IPS-20b (cell line): ENCODE data around the gene DPEP1.
"Not testable (repeated sequence)": the region's sequence is repeated elsewhere in the genome, so short reads cannot be mapped to it uniquely, and the experiment has no call there.

ENCODE experiments used
- H3K27ac ChIP-seq: one replicate; pipeline ENCODE4 v1.5.1; 2013; ENCODE audit warnings: low read length
- H3K27me3 ChIP-seq: 2 replicates; pipeline ENCODE4 v1.6.1; 2013; ENCODE audit warnings: mild to moderate bottlenecking, low read length, inconsistent platforms; ENCODE audit not compliant: insufficient read depth
- H3K36me3 ChIP-seq: 2 replicates; pipeline ENCODE4 v1.6.1; 2013; ENCODE audit warnings: low read depth, mild to moderate bottlenecking, inconsistent platforms, low read length, moderate library complexity; ENCODE audit not compliant: insufficient read depth
- H3K4me1 ChIP-seq: 2 replicates; pipeline ENCODE4 v1.6.1; 2013; ENCODE audit warnings: mild to moderate bottlenecking, control low read depth, inconsistent platforms, low read length, moderate library complexity; ENCODE audit not compliant: insufficient read depth
- H3K4me3 ChIP-seq: 2 replicates; pipeline ENCODE4 v1.5.1; 2013; ENCODE audit warnings: mild to moderate bottlenecking, low read length, inconsistent platforms
- H3K9ac ChIP-seq: 2 replicates; pipeline ENCODE4 v1.6.1; 2013; ENCODE audit warnings: low read depth, mild to moderate bottlenecking, inconsistent platforms, low read length, moderate library complexity
- H3K9me3 ChIP-seq: 2 replicates; pipeline ENCODE4 v1.6.1; 2013; ENCODE audit warnings: mild to moderate bottlenecking, low read depth, low read length, inconsistent platforms; ENCODE audit not compliant: insufficient read depth

DPEP1 gene

DNA sequence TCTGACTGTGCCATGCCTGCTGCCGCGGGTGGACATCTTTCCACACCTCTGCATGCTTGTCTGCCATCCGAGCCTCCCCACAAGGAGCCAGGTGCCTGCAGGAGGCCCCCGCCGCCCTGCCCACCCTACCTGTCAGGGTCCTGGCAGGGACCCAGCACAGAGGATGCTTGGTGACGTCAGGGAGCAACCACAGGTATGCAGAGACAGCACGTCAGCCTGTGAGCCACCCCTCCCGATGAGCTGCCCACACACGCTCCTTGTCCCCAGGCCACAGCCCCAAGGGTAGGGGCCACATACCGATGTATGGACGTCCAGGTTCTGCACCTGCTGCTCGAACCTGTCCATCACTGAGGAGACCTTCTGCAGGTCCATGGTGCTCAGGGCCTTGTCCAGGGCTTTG lies 33.5 kb downstream of the DPEP1 start:
- Histone ChIP-seq H3K9me3 (no peaks in the 10 kb centered on the region), H3K36me3 (peaks cover 33% of the 10 kb centered on the region), H3K27ac (no peak overlapping the region), H3K4me1 (no peaks in the 10 kb centered on the region), H3K9ac (no peak overlapping the region), H3K27me3 (no peaks in the 10 kb centered on the region), H3K4me3 (no peak overlapping the region)

DNA sequence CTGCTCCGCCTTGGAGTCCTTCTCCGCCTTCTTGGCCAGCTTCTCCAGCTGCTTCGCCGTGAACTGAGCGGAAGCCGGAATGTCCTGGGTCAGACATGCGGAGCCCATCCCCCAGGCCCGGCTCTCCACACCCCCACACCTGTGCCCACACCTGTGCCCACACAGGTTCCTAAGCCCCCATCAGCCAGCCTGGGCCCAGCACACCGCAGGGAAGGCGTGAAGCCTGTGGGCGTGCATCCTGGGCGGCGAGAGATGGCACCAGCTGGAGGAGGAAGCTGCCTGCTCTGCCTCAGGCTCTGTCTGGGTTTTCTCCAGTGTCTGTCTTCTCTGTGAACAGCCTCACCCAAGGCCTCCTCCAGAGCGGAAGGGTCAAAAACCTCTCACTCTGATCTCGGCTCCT lies 38.1 kb downstream of the DPEP1 start:
- H3K27ac ChIP-seq = no peak overlapping the region

DNA sequence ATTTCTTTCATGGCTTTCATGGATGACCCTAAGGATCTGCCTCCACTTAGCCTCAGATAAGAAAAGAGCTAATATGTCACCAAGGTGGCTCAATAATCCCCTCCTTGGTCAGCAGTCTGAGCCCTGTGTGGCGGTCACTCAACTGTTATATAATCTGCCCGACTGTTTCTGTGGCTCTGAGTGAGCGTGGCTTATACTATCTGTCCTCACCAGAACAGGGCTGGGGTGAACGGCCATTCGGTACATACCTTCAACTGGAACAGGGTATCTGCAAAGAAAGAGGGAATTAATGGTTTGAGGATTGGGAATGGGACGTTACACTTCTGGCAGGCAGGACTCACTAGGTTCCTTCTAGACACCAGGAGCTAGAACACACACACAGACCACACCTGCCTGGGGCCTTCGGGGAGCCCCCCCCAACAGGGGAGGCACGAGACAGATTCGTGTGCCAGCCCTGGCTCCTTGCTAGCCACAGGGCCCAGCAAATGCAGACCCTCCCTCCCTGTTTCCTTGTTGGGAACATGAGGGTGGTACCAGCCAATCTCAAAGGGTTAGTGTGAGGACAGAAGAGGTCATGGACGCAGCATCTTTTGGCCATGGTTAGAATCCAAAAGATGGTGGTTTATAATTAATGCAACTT lies 40.3 kb downstream of the DPEP1 start:
- no peak overlapping the region for H3K9ac ChIP-seq
- no peaks in the 10 kb centered on the region for H3K9me3 ChIP-seq
- H3K4me3 ChIP-seq = no peak overlapping the region
- H3K4me1 ChIP-seq = peaks cover 3% of the 10 kb centered on the region; the same call in 1 of the 2 replicates
- H3K36me3 ChIP-seq = peaks cover 19% of the 10 kb centered on the region
- H3K27ac ChIP-seq = no peak overlapping the region
- no peaks in the 10 kb centered on the region for H3K27me3 ChIP-seq

More for the DNA sequence above, 38.1 kb downstream of the DPEP1 start:
- Histone ChIP-seq H3K4me1 (peaks cover 2% of the 10 kb centered on the region; the same call in 1 of the 2 replicates), H3K9me3 (no peaks in the 10 kb centered on the region), H3K36me3 (peaks cover 24% of the 10 kb centered on the region), H3K9ac (no peak overlapping the region), H3K4me3 (no peak overlapping the region), H3K27me3 (no peaks in the 10 kb centered on the region)

DNA sequence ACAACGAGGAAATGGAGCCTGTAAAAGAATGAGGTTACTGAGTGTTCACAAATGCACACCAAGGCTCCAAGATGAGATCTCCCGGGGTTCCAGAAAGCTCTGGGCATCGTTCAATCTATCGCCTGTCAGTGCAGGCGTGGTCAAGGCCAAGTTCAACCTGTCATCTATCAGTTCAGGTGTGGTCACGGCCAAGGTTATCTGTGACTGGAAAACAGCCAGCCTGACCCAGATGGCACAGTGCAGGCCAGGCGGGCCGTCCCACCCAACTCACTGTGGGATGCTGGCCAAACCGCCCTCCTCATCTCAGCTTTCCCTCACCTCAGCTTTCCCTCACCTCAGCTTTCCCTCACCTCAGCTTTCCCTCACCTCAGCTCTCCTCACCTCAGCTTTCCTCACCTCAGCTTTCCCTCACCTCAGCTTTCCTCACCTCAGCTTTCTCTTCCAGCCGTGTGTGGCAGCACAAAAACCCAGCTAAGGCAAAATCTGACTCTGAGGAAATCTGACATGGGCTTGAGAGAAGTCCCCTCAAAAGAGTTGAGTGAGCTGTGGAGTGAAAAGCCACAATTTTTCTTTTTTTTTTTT lies 41.7 kb downstream of the DPEP1 start:
- Histone ChIP-seq H3K27me3 (no peaks in the 10 kb centered on the region), H3K36me3 (peaks cover 25% of the 10 kb centered on the region), H3K27ac (no peak overlapping the region), H3K4me3 (no peak overlapping the region), H3K4me1 (peaks cover 3% of the 10 kb centered on the region; the same call in 1 of the 2 replicates), H3K9ac (no peak overlapping the region), H3K9me3 (no peaks in the 10 kb centered on the region)

DNA sequence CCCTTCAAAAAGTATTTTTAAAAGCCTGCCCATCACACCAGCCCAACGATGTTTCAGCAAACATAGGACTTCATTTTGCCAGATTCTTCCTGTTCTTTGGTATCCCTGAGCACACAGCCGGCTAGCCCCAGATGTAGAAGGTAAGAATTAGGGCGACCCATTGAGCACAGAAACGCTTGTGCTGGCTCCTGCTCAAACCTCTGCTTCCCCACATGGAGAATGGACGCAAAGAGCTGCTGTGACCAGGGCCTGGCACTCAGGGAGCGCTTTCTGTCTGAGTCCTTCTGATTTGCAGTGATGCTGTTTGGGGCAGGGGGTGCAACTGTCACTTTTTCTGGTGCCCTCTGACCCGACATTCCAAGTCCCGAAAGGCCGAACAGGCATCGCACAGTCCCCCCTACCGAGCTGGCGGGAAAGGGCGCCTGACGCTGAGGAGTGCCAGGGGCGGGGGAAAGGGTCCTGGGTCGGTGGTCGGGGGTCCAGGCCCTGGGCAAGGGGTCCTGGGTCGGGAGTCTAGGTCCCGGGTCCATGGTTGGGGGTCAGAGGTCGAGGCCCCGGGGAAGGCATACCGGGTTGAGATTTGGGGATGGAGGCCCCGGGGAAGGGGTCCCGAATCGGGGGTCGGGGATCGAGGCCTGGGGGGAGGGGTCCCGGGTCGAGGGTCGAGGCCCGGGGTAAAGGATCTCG lies 43.1 kb downstream of the DPEP1 start:
- Histone ChIP-seq H3K9me3 (no peaks in the 10 kb centered on the region), H3K36me3 (peaks cover 33% of the 10 kb centered on the region), H3K27ac (no peak overlapping the region), H3K4me1 (peaks cover 3% of the 10 kb centered on the region; the same call in 1 of the 2 replicates), H3K4me3 (peak overlapping the region; percentile 99; the same call in 1 of the 2 replicates), H3K27me3 (no peaks in the 10 kb centered on the region), H3K9ac (peak overlapping the region; percentile 95; the same call in 1 of the 2 replicates)

DNA sequence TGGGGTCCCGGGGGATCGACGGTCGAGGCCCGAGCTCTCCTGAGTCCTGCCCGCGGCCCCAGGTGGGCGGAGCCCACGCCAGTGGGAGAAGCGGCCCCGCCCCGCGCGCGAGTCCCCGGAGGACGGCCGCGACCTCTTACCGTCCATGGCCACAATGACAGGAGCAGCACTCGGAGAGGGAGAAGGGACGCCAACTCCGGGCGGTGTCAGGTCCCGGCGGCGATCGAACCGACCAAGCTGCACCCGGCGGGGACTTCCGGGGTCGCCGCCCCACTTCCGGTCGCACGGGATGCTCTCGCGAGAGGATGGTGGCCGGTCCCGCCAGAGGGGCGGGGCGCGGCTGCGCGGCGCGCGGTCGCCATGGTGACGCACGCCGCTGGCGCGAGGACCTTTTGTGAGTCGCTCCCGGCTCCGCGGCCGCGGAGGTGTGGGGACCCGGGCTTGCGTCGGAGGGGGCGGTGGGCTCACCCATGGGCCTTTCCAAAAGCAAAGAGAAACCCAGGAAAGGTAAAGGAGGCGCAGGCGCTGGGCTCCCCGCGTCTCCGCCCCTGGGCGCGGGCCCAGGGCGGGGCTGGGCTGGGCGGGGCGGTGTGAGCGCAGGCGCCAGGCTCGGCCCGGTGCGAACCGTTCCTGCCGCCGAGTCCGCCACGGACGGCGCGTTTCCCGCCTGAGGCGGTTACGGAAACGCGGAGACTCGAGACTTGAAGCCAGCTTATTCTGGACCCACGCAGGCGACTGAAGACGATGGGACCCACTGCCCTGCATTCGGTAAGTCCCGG lies 44.2 kb downstream of the DPEP1 start, which contains the start of the genes CHMP1A and SPATA33:
Gene CHMP1A, minus strand, starts transcription at position 267 of the 779 bp plus-strand sequence. Its CDS starts 120 bp downstream, at position 147.
Gene SPATA33, plus strand, starts transcription at position 395 of the 779 bp plus-strand sequence. Its CDS starts 76 bp downstream, at position 471.
- Histone ChIP-seq H3K27ac (no peak within 1 kb of the TSS), H3K9me3 (no peaks in the 10 kb centered on the region), H3K27me3 (no peaks in the 10 kb centered on the region), H3K4me3 (peak within 1 kb of the TSS; percentile 99), H3K4me1 (peaks cover 3% of the 10 kb centered on the region; the same call in 1 of the 2 replicates), H3K36me3 (peaks cover 34% of the 10 kb centered on the region), H3K9ac (peak within 1 kb of the TSS; percentile 95)

DNA sequence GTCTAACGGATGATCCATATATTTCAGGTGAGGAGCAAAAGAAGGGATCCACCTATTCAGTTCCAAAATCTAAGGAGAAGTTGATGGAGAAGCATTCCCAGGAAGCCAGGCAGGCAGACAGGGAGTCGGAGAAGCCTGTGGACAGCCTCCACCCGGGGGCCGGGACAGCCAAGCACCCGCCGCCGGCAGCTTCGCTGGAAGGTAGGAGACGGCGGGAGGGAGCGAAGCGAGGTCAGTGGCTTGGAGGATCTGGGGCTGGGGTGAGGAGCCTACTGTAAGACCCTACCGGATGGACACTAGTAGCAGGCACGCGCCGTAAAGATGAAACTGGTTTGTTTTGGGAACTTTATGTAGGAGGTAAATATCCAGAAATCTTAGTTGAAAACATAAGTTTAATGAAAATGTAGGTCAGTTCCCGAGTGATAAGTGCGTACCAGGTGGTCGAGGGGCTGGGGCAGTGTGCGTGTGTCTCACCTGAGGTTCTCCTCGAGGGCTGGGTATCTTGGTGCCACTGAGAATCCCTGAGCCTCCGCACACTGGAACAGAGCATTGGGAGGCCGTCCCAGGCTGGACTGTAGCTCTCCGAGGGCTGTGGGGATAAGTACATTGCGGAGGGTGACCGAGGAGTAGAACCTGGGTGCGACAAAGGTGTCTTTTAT lies 44.9 kb downstream of the DPEP1 start:
- Histone ChIP-seq H3K4me3 (peak overlapping the region; percentile 99), H3K4me1 (peaks cover 3% of the 10 kb centered on the region; the same call in 1 of the 2 replicates), H3K9me3 (no peaks in the 10 kb centered on the region), H3K27me3 (no peaks in the 10 kb centered on the region), H3K9ac (peak overlapping the region; percentile 95), H3K27ac (no peak overlapping the region), H3K36me3 (peaks cover 41% of the 10 kb centered on the region)

DNA sequence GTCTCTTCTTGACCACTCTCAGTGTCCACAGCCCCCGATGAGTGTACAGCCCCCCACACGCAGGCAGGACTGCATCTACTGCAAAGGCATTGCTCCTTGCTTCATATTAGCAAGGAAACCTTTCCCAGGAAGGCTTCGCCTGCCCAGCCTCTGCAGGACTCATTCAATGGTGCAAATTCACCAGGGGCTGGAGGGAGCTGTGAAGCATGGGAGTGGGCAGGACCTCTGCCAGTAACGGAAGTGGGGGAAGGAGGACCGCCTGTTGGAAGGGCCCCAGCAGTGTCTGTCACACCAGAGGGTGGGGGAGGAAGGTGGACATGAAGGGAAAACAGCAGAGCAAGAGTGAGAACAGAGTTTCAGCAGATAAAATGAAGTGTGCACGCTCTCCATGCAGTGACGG lies 46.7 kb downstream of the DPEP1 start:
- Histone ChIP-seq H3K9ac (no peak overlapping the region), H3K9me3 (0 out of 2 replicates have a peak, but pooled peaks cover 5% of the 10 kb centered on the region), H3K4me1 (peaks cover 3% of the 10 kb centered on the region; the same call in 1 of the 2 replicates), H3K27me3 (no peaks in the 10 kb centered on the region), H3K4me3 (no peak overlapping the region), H3K27ac (no peak overlapping the region), H3K36me3 (peaks cover 43% of the 10 kb centered on the region)

DNA sequence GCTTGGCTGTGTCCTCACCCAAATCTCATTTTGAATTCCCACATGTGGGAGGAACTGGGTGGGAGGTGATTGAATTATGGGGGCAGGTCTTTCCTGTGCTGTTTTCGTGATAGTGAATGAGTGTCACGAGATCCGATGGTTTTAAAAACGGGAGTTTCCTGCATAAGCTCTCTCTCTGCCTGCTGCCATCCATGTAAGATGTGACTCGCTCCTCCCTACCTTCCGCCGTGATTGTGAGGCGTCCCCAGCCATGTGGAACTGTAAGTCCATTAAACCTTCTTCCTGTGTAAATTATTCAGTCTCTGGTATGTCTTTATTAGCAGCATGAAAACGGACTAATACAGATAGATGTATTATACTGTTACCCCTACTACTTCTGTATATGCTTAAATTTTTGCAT lies 47.8 kb downstream of the DPEP1 start:
- peaks cover 12% of the 10 kb centered on the region; the same call in 1 of the 2 replicates for H3K9me3 ChIP-seq
- no peak overlapping the region for H3K27ac ChIP-seq
- H3K4me3 ChIP-seq = no peak overlapping the region
- H3K4me1 ChIP-seq = peaks cover 3% of the 10 kb centered on the region; the same call in 1 of the 2 replicates
- no peaks in the 10 kb centered on the region for H3K27me3 ChIP-seq
- H3K36me3 ChIP-seq = peaks cover 43% of the 10 kb centered on the region
- no peak overlapping the region for H3K9ac ChIP-seq

DNA sequence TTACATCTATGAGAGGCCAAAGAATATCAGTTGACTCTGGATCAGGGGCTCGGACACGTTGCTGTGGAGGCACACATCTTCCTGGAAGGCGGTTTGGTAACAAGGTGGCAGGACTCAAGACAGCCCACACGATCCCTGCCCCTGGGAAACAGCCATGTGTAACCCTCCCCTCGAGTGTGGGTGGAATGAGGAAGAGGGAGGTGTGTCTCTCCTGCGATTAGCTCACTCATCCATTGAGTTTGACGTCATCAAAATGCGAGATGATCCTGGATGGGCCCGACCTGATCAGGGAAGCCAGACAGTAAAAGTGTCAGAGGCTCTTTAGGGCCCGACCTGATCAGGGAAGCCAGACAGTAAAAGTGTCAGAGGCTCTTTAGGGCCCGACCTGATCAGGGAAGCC lies 50.8 kb downstream of the DPEP1 start:
- peaks cover 43% of the 10 kb centered on the region for H3K36me3 ChIP-seq
- peaks cover 14% of the 10 kb centered on the region; the same call in 1 of the 2 replicates for H3K9me3 ChIP-seq
- not testable (repeated sequence) for H3K27ac ChIP-seq

DNA sequence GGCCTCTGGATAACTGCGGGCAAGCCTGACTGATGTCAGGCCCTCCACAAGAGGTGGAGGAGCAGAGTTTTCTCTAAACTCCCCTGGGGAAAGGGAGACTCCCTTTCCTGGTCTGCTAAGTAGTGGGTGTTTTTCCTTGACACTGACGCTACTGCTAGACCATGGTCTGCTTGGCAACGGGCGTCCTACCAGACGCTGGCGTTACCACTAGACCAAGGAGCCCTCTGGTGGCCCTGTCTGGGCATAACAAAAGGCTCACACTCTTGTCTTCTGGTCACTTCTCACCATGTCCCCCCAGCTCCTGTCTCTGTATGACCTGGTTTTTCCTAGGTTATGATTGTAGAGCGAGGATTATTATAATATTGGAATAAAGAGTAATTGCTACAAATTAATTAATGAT lies 53.6 kb downstream of the DPEP1 start:
- H3K9ac ChIP-seq, H3K4me3 ChIP-seq, H3K27me3 ChIP-seq, H3K27ac ChIP-seq, H3K4me1 ChIP-seq: not testable (repeated sequence)
- Histone ChIP-seq H3K36me3 (peaks cover 19% of the 10 kb centered on the region), H3K9me3 (peaks cover 14% of the 10 kb centered on the region; the same call in 1 of the 2 replicates)

More for the DNA sequence above, 50.8 kb downstream of the DPEP1 start:
- not testable (repeated sequence) for H3K9ac ChIP-seq, H3K4me1 ChIP-seq, H3K27me3 ChIP-seq, H3K4me3 ChIP-seq
